ENCODE results near the gene RNF180.
A peak's percentile ranks its signal among the peaks of the same experiment; 100 is the strongest.

The RNF180 gene

GRCh38 chr5:64147379-64147778 is 18.3 kb upstream of the RNF180 start:
- Histone ChIP-seq H3K4me2 (ENCODE audit: insufficient read depth, low read length) (no peak overlapping the region), H3K4me1 (ENCODE audit: insufficient read depth, low read length) (no peaks in the 10 kb centered on the region), H3K36me3 (ENCODE audit: insufficient read depth, low read length) (no peaks in the 10 kb centered on the region), H3K9ac (ENCODE audit: low read depth, low read length) (no peak overlapping the region), H2AFZ (ENCODE audit: low read depth, low read length) (no peak overlapping the region), H3K27me3 (ENCODE audit: insufficient read depth, low read length, poor library complexity) (no peaks in the 10 kb centered on the region), H3K27ac (ENCODE audit: low read length) (no peak overlapping the region), H3K9me3 (ENCODE audit: insufficient read depth, low read length, severe bottlenecking) (no peaks in the 10 kb centered on the region), H4K20me1 (ENCODE audit: insufficient read depth, low read length) (no peaks in the 10 kb centered on the region), H3K79me2 (ENCODE audit: insufficient read depth, low read length) (no peaks in the 10 kb centered on the region), H3K4me3 (ENCODE audit: low read depth in 1 of 2, low read length in 2 of 2) (no peak overlapping the region)
- DNase-seq, result no peak
- ATAC-seq (ENCODE audit: insufficient read depth, low read depth), result no peak
- TF ChIP-seq CTCF (IDR thresholded peaks at IDR 0.05; ENCODE audit: borderline replicate concordance, extremely low read depth, low read length, poor library complexity, severe bottlenecking) (no peak), EZH2 (IDR thresholded peaks at IDR 0.05; ENCODE audit: borderline replicate concordance, low read depth, low read length, severe bottlenecking) (no peak)

- Histone ChIP-seq H3K4me1 (ENCODE audit: insufficient read depth, low read length) (no peaks in the 10 kb centered on the region), H2AFZ (ENCODE audit: low read depth, low read length) (no peak overlapping the region), H3K4me3 (ENCODE audit: low read depth in 1 of 2, low read length in 2 of 2) (no peak overlapping the region), H3K79me2 (ENCODE audit: insufficient read depth, low read length) (no peaks in the 10 kb centered on the region), H3K27ac (ENCODE audit: low read length) (no peak overlapping the region), H4K20me1 (ENCODE audit: insufficient read depth, low read length) (no peaks in the 10 kb centered on the region), H3K36me3 (ENCODE audit: insufficient read depth, low read length) (no peaks in the 10 kb centered on the region), H3K27me3 (ENCODE audit: insufficient read depth, low read length, poor library complexity) (no peaks in the 10 kb centered on the region), H3K9me3 (ENCODE audit: insufficient read depth, low read length, severe bottlenecking) (no peaks in the 10 kb centered on the region), H3K4me2 (ENCODE audit: insufficient read depth, low read length) (no peak overlapping the region), H3K9ac (ENCODE audit: low read depth, low read length) (no peak overlapping the region)
- ATAC-seq (ENCODE audit: insufficient read depth, low read depth), result no peak
- TF ChIP-seq CTCF (IDR thresholded peaks at IDR 0.05; ENCODE audit: borderline replicate concordance, extremely low read depth, low read length, poor library complexity, severe bottlenecking) (peak; percentile 50), EZH2 (IDR thresholded peaks at IDR 0.05; ENCODE audit: borderline replicate concordance, low read depth, low read length, severe bottlenecking) (no peak)
- DNase-seq, result no peak
Measured at GRCh38 chr5:64147849-64148441, 17.7 kb upstream of the RNF180 start.

- Histone ChIP-seq H3K27me3 (ENCODE audit: insufficient read depth, low read length, poor library complexity) (no peaks in the 10 kb centered on the region), H3K79me2 (ENCODE audit: insufficient read depth, low read length) (no peaks in the 10 kb centered on the region), H3K4me2 (ENCODE audit: insufficient read depth, low read length) (no peak overlapping the region), H2AFZ (ENCODE audit: low read depth, low read length) (no peak overlapping the region), H3K4me3 (ENCODE audit: low read depth in 1 of 2, low read length in 2 of 2) (no peak overlapping the region), H3K4me1 (ENCODE audit: insufficient read depth, low read length) (no peaks in the 10 kb centered on the region), H3K9me3 (ENCODE audit: insufficient read depth, low read length, severe bottlenecking) (no peaks in the 10 kb centered on the region), H3K27ac (ENCODE audit: low read length) (no peak overlapping the region), H3K36me3 (ENCODE audit: insufficient read depth, low read length) (no peaks in the 10 kb centered on the region), H4K20me1 (ENCODE audit: insufficient read depth, low read length) (no peaks in the 10 kb centered on the region), H3K9ac (ENCODE audit: low read depth, low read length) (no peak overlapping the region)
- no peak for ATAC-seq (ENCODE audit: insufficient read depth, low read depth)
- TF ChIP-seq EZH2 (IDR thresholded peaks at IDR 0.05; ENCODE audit: borderline replicate concordance, low read depth, low read length, severe bottlenecking) (no peak), CTCF (IDR thresholded peaks at IDR 0.05; ENCODE audit: borderline replicate concordance, extremely low read depth, low read length, poor library complexity, severe bottlenecking) (no peak)
- DNase-seq, result no peak
Measured at GRCh38 chr5:64149268-64149667, 16.4 kb upstream of the RNF180 start.
